ENCODE results near the gene RASAL3.
A peak's percentile ranks its signal among the peaks of the same experiment; 100 is the strongest.
"Not testable (repeated sequence)": the region's sequence is repeated elsewhere in the genome, so short reads cannot be mapped to it uniquely, and the experiment has no call there.

The RASAL3 gene

DNA sequence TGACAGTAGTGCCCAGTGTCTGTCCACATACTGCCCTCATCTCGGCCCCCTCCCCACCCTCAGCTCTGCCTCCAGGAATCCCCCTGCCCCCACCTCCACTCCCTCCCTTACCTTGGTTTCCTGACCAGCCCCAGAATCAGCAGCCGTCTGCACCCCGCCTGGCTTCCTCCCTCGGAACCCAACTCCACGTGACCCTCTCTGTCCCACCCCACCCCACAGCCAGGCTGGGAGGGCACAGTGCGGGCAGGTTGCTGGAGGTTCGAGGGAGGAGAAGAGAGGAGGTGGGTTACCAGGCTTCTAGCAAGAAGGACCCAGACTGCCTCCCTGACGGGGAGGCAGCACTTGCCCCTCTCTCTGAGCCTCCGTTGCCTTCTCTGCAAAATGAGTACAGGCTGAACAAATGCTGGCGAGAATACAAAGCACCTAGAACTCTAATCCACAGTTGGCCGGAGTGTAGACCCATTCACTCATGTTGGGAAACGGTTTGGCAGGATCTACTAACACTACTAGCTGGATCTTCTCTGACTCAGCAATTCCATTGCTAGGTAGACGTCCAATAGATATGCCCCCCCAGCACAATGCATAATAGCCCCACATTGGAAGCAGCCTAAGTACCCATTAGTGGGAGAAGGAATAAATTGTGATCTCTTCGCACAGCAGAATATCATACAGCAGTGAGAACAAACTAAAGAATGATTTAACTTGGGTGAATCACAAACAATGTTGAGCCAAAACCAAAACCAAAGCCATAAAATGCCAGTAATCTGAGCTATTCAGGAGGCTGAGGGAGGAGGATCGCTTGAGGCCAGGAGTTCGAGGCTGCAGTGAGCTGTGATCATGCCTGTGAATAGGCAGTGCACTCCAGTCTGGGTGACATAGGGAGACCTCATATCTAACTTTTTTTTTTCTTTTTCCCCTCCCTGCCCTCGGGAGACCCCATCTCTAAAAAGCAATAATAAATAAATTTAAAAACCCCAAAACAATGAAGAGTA lies at the start of gene RASAL3:
RASAL3 (minus strand) TSS at position 151 of the 992 bp plus-strand sequence. CDS start 186 bp downstream, outside the sequence.
- no peak for DNase-seq

DNA sequence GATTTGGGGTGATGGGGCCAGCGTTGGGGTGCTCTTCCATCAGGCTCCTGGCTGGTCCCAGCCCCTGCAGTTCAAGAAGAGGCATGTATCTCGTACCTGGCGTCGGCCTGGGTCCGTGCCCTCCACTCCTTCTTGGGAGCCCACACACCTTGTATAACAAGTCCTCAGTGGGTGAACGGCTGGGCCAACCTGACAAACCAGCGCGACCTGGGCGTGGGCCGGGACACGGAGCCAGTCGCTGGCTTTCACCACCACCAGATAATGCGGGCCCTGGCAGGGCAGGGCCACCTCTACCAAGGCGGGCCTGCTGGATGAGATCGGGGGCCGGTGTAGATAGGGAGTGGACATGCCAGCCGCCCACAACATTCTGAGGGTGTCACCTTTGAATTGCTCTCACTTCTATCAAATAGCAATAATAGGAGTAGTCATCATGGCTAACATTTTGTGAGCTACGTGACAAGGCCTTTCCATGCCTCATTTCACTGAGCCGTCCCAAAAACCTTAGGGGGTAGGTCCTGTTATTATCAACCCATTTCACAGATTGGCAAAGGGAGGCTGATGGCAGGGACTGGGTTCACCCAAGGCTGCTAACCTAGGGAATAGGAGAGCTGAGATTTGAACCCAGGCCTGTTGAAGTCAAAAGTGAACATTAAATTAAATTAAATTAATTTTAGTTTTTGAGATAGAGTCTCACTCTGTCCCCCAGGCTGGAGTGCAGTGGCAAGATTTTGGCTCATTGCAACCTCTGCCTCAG lies 47.5 kb upstream of the RASAL3 start:
- DNase-seq: no peak

GRCh38 chr19:15508035-15508710 lies 43.8 kb upstream of the RASAL3 start, which contains the start of gene CYP4F22:
Gene CYP4F22, plus strand, starts transcription at chr19:15508525. Its CDS starts 16,812 bp downstream, at chr19:15525337.
- no peak for DNase-seq

DNA sequence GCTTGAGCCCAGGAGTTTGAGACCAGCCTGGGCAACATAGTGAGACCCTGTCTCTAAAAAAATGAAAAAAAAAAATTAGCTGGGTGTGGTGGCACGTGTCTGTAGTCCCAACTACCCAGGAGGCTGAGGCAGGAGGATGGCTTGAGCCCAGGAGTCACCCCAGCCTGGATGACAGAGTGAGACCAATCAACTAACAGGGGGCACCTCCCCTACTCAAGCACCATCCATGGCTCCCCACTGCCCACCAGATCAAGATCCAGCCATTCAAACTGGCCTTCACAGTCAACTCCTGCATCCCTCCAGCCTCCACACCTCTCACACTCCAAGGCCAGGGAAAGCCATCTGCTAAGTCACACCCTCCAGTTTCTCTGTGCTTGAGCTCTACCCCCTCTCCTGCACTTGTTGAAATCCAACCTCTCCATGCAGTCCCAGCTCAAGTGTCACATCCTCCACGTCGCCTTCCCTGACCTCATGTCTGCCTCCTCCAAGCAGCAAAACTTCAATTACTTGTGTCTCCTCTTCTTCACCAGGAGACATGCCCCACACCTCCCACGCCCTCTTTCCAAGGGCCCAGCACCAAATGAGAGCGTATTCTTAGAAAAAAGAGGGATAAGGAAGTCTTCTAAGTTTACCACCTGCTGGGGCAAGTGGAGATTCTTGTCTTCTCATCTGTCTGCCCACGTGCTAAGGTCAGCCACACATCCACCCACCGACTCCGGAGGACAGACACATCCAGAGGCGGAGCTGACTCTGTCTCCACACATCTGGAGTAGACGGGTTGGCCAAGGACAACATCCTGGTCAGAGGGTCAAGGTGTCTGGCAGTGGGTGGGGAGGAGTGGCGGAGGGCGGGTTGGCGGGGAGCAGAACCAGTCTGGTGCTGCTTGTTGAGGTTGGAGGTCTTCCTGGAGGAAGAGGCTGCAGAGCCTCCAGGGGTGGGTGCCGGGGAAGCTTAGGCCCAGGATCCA lies 43.0 kb upstream of the RASAL3 start:
- DNase-seq: no peak

DNA sequence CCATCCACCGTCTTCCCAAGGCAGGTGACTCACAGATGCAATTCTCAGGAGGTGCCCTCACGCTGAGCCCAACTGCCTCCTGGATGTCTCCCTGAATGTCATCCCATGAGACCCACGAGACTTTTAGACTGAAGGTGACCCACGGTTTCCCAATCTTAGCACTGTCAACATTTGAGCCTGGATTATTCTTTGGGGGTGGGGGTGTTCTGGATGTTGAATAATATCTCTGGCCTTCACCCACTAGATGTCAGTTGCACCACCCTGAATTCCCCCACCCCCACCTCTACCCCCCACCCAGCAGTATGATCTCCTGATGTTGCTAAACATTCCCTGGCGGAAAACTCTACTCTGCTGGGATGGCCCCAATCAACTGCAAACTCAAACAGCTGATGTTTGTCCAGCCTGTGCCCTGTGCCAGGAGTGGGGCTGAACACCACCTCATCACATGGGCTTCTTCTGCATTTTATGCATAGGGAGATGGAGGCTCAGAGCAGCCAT lies 41.8 kb upstream of the RASAL3 start:
- DNase-seq: peak in 2 of 3 donors; percentile 30 to 48

DNA sequence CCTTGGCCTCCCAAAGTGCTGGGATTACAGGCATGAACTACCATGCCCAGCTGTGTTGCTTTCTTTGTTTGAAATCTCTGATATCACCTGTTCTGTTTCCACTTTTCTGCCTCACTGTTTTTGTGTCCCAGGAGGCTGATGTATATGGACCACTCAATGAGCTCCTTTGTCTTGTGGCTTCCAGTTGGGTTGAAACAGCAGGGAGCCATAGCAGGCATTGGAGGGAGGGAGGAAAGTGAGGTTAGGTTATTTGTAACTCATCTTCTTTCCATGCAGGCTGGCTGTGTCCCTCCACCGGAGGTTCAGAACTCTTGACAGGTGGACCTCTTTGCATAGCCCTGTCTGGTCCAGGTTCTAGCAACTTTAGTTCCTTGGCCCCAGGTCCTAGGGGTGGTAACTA lies 37.9 kb upstream of the RASAL3 start:
- DNase-seq: no peak

- DNase-seq: no peak
These were observed 37.3 kb upstream of the RASAL3 start for GRCh38 chr19:15501596-15501995.

- DNase-seq: no peak
These were observed 34.6 kb upstream of the RASAL3 start for GRCh38 chr19:15498910-15499309.

DNA sequence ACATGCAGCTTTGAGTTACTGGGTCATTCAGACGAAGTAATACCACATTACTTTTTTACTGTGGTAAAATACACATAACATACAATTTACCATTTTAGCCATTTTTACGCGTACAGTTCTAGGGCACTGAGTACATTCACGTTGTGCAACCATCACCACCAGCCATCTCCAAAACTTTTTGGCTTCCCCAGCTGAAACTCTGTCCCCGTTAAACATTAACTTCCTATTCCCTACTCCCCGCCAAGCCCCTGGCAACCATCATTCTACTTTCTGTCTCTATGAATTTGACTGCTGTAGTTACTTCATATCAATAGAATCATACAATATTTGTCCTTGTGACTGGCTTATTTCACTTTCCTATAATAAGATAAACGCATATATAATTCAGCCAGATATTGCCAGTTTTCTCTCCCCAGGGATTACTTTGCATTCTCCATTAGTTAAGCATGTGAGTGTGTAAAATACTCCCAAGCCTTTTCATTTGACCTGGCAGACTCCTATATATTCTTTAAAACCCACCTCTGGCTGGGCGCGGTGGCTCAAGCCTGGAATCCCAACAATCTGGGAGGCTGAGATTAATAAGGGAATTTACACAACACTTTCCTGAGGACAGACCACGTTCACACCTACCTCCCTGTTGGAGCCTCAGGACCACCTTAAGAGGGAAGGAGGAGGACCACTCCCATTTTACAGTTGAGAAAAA lies 34.0 kb upstream of the RASAL3 start:
- no peak for DNase-seq

GRCh38 chr19:15495151-15495550 lies 30.8 kb upstream of the RASAL3 start:
- DNase-seq: no peak

DNA sequence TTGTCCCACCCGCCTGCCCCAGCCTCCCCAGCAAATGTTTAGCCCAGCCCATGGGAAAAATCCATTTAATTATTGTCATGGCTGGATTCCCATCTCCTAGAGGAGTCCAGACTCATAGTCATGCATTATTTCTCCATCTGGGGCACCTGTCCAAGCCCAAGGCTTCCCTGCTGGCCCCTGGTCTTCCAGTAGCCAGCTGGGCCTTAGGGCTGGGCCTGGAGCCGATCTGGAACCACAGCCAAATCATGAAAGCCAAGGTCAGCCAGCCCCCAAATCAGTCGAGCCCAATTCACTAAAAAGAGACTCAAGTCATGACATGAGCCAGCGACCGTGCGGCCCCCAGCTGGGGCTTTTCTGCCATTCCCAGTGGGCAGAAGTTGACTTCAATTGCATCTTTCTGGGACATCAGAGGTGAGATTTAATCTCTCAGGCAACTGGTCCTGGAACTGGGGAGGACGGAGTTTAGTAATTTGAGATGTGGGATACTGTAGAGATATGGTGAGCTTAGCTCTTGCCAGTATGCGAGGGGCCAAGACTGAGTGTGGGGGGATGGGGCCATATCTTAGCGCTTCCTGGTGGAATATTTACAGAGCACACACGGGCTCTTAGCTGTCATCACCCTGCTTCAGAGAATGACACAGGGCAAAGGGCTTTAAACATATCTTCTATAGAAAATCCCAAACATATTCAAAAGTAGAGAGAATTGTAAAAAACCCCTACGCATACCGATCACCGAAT lies 24.3 kb upstream of the RASAL3 start:
- DNase-seq: no peak

GRCh38 chr19:15487038-15487437 lies 22.7 kb upstream of the RASAL3 start:
- no peak for DNase-seq

- not testable (repeated sequence) for DNase-seq
These were observed 21.4 kb upstream of the RASAL3 start for GRCh38 chr19:15485768-15486167.

DNA sequence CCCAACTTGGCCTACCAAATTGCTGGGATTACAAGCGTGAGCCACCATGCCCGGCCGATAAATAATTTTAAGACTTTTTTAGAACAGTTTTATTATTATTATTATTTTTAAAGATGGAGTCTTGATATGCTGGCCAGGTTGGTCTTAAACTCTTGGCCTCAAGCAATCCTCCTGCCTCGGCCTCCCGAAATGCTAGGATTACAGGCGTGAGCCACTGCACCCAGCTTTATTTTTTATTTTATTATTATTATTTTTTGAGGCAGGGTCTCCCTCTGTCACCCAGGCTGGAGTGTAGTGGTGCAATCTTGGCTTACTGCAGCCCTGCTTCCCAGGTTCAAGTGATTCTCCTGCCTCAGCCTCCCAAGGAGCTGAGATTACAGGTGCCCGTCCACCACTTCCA lies 16.7 kb upstream of the RASAL3 start:
- peak in 1 of 3 donors; percentile 11 for DNase-seq

GRCh38 chr19:15479391-15480345 lies 15.3 kb upstream of the RASAL3 start, which contains the start of gene PGLYRP2:
Gene PGLYRP2, minus strand, starts transcription at chr19:15479501. Its CDS starts 130 bp downstream, at chr19:15479371.
- DNase-seq: peak; percentile 54 to 72 (median 66)

DNA sequence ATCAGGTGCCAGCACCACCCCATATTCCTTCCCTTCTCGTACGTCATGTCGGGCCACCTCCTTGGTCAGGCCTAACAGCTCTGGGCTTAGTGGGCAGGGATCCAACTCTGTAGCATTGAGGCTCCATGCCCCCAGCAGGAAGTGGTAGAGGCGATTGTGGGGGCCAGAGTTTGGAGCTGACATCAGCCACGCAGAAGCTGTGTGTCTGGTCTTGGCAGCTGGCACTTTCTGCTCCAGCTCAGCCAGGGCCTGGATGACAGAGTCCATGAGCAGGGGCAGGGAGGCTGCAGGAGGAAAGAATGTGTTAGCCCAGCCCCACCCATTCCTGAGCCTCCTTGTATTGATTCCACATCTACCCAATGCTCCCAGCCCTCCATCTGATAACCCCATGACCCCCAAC lies 12.0 kb upstream of the RASAL3 start:
- no peak for DNase-seq

DNA sequence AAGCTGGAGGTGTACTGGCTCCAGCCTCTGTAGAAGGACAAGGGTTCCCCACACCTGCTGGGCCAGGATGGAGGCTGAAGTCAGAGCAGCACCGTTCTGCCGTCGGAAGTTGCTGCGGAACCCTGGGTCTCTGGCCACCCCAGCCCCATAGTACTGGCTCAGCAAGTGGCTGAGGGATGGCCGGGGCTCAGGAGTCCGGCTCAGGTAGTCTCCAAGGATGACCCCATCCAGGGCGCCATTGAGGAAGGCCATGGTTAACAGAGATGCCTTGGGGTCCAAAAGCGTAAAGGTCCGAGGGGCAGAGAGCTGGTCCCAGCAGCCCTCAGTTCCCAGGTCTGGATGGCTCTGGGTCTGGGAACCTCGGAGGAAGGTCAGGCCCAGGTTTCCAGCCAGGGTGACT lies 11.3 kb upstream of the RASAL3 start:
- DNase-seq: no peak

DNA sequence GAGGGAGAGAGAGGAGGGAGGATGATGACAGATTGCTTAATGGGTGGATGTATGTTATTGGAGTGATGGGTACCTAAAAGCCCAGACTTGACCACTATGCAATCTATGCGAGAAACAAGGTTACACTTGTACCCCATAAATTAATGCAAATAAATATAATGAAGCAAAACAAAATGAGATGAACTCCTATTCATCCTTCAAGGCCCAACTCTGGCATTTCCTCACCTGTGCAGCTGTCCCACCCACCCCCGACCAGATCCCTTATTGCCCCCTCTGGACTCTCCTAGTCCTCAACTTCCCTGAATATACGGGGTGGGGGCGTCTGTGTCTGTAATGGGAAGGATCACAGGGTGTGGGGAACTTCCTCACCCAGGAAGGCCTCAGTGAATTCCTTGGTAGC lies 10.8 kb upstream of the RASAL3 start:
- peak in 1 of 3 donors; percentile 0 for DNase-seq

DNA sequence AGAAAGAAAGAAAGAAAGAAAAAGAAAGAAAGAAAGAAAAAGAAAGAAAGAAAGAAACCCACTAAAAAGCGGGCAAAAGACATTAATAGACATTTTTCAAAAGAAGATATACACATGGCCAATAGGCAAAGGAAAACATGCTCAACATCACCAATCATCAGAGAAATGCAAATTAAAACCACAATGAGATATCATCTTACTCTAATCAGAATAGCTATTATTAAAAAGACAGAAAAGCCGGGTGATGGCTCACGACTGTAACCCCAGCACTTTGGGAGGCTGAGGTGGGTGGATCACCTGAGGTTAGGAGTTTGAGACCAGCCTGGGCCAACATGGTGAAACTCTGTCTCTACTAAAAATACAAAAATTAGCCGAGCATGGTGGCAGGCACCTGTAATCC lies 9.5 kb upstream of the RASAL3 start:
- DNase-seq: not testable (repeated sequence)
